ENCODE results near the gene CIRBP. TPM values are rescaled to one million over a fixed set of nuclear protein-coding genes. Genes with fewer than 3 reads are reported as not detected.

The CIRBP gene
- total RNA-seq (2022; extraction: Qiagen RNA extraction) = 94.0 to 177 TPM (median 104 TPM) in 5 replicates

DNA sequence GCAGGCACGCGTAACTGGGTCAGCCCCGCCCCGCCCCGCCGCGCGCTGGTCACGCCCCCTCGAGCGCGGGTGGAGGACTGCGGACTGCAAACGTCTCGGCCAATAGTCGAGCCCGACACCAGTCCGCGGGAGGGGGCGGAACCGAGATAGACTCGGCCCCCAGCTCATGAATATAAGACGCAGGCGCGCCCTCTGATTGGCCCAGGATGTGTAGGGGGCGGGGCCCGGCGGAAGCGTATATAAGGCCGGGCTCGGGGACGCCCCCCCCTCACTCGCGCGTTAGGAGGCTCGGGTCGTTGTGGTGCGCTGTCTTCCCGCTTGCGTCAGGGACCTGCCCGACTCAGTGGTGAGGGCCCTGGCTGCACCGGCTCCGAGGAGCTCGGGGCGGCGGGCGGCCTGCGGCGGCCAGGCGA, at the start of gene CIRBP:
CIRBP (plus strand) TSS at position 268 of the 413 bp plus-strand sequence. CDS start 1,602 bp downstream, outside the sequence.

GRCh38 chr19:1237754-1238368, 31.3 kb upstream of the CIRBP start, which contains the start of gene CBARP:
CBARP (minus strand) TSS chr19:1238005; CDS start chr19:1236100, 1,905 bp downstream.

GRCh38 chr19:1241417-1242095, 27.6 kb upstream of the CIRBP start, which contains the start of gene ATP5F1D:
ATP5F1D (plus strand) TSS chr19:1241751; CDS start chr19:1241851, 100 bp downstream.

DNA sequence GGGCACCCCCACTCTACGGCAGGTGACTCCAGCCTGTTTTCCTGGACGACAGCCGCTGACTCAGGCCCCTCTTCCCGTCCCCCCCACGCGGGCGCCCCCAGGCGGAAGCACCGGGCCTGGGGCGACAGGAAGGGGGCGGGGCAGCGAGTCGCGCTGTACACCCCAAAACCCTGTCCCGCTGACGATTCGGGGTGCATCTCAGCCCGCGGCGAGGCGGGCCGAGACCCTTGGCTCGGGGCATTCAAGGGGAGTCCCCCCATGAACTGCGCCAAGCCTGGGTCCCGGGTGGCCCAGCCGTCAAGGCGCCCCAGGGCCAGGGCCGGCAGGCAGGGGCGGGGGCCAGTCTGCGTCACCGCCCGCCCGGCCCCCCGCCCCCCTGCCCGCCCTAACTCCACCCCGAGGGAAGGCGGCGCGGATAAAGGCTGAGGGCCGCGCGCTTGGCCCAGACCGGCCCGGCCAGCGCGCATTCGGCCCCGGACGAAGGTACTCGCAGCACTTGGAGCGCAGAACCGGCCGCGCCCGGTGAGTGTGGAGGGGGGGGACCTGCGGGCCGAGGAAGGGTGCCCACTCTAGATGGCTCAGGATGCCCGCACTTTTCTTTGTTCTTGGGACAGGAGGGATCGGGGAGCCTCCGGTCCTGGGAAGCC, 20.9 kb upstream of the CIRBP start, which contains the start of gene MIDN:
MIDN (plus strand) TSS at position 445 of the 647 bp plus-strand sequence. CDS start 1,714 bp downstream, outside the sequence.

DNA sequence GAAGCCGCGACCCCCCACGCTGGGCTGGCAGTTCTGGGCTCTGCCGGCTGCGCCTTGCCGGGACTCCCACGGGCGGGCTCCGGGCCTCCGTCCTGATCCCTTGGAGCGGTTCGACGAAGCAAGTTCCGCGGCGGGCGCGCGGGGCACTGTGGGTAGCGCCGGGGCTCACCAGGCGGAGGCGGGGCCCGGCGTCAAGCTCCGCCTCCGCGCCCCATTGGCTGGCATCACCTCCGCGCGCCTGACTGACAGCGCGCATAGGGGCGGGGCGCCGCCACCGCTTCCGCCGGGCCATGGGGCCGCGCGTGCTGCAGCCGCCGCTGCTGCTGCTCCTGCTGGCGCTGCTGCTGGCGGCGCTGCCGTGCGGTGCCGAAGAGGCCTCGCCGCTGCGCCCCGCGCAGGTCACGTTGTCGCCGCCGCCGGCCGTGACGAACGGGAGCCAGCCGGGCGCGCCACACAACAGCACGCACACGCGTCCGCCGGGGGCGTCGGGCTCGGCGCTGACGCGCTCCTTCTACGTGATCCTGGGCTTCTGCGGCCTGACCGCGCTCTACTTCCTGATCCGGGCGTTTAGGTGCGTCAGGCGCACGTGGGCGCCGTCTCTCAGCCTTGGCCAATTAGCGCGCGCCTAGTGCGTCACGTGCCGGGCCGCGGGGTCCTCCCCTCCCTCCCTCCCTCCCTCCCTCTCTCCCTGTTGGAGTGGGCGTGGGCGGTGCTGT, 6.3 kb downstream of the CIRBP start, which contains the start of gene FAM174C:
FAM174C (plus strand) TSS at position 271 of the 716 bp plus-strand sequence; CDS start at position 291, 20 bp downstream.

GRCh38 chr19:1285737-1286360, 16.7 kb downstream of the CIRBP start, which contains the start of gene EFNA2:
EFNA2 (plus strand) TSS chr19:1285873; CDS start chr19:1286169, 296 bp downstream.

Other genes starting within 250 kb of the CIRBP start
- gene TMEM259, start 248.2 kb upstream of the CIRBP start, total RNA-seq (2022; extraction: Qiagen RNA extraction) = 71.4 to 134 TPM (median 123 TPM) in 5 replicates
- not detected in 5 replicates for gene RNU6-2, start 247.8 kb upstream of the CIRBP start, total RNA-seq (2022; extraction: Qiagen RNA extraction)
- gene CNN2, start 242.7 kb upstream of the CIRBP start, total RNA-seq (2022; extraction: Qiagen RNA extraction) = 66.3 to 85.2 TPM (median 76.4 TPM) in 5 replicates
- 8.7 to 16.2 TPM (median 12.6 TPM) in 5 replicates for gene ABCA7, start 229.2 kb upstream of the CIRBP start, total RNA-seq (2022; extraction: Qiagen RNA extraction)
- gene ARHGAP45, start 202.2 kb upstream of the CIRBP start, total RNA-seq (2022; extraction: Qiagen RNA extraction) = 1.9 to 4.3 TPM (median 4.1 TPM) in 5 replicates
- 206 to 247 TPM (median 231 TPM) in 5 replicates for gene POLR2E, start 174.0 kb upstream of the CIRBP start, total RNA-seq (2022; extraction: Qiagen RNA extraction)
- 425 to 512 TPM (median 484 TPM) in 5 replicates for gene GPX4, start 165.3 kb upstream of the CIRBP start, total RNA-seq (2022; extraction: Qiagen RNA extraction)
- 23.2 to 39.6 TPM (median 36.2 TPM) in 5 replicates for gene SBNO2, start 95.1 kb upstream of the CIRBP start, total RNA-seq (2022; extraction: Qiagen RNA extraction)
- gene STK11, start 63.6 kb upstream of the CIRBP start, total RNA-seq (2022; extraction: Qiagen RNA extraction) = 31.4 to 37.3 TPM (median 35.9 TPM) in 5 replicates
- 2.2 to 4.6 TPM (median 4.4 TPM) in 5 replicates for gene CBARP, start 31.3 kb upstream of the CIRBP start, total RNA-seq (2022; extraction: Qiagen RNA extraction)
- 76.6 to 174 TPM (median 172 TPM) in 5 replicates for gene ATP5F1D, start 27.6 kb upstream of the CIRBP start, total RNA-seq (2022; extraction: Qiagen RNA extraction)
- gene MIDN, start 20.7 kb upstream of the CIRBP start, total RNA-seq (2022; extraction: Qiagen RNA extraction) = 42.8 to 54.2 TPM (median 50.7 TPM) in 5 replicates
- 43.0 to 92.1 TPM (median 78.4 TPM) in 5 replicates for gene FAM174C, start 6.2 kb downstream of the CIRBP start, total RNA-seq (2022; extraction: Qiagen RNA extraction)
- 1.5 to 2.4 TPM (median 1.7 TPM) in 5 replicates for gene EFNA2, start 16.5 kb downstream of the CIRBP start, total RNA-seq (2022; extraction: Qiagen RNA extraction)
- 70.5 to 76.7 TPM (median 73.9 TPM) in 5 replicates for gene NDUFS7, start 114.6 kb downstream of the CIRBP start, total RNA-seq (2022; extraction: Qiagen RNA extraction)
- 27.5 to 43.7 TPM (median 40.5 TPM) in 5 replicates for gene GAMT, start 132.2 kb downstream of the CIRBP start, total RNA-seq (2022; extraction: Qiagen RNA extraction)
- 74.9 to 108 TPM (median 102 TPM) in 5 replicates for gene DAZAP1, start 138.3 kb downstream of the CIRBP start, total RNA-seq (2022; extraction: Qiagen RNA extraction)
- gene RPS15, start 169.1 kb downstream of the CIRBP start, total RNA-seq (2022; extraction: Qiagen RNA extraction) = 1,432 to 1,976 TPM (median 1,893 TPM) in 5 replicates
- 0.64 to 2.7 TPM (median 1.8 TPM) in 5 replicates for gene APC2, start 180.8 kb downstream of the CIRBP start, total RNA-seq (2022; extraction: Qiagen RNA extraction)
- 9.1 to 20.0 TPM (median 17.5 TPM) in 5 replicates for gene C19orf25, start 209.9 kb downstream of the CIRBP start, total RNA-seq (2022; extraction: Qiagen RNA extraction)
- gene PCSK4, start 221.0 kb downstream of the CIRBP start, total RNA-seq (2022; extraction: Qiagen RNA extraction) = 0.52 to 1.2 TPM (median 1.0 TPM) in 5 replicates
- gene REEP6, start 221.8 kb downstream of the CIRBP start, total RNA-seq (2022; extraction: Qiagen RNA extraction) = 4.4 to 5.8 TPM (median 4.9 TPM) in 5 replicates
- 2.3 to 3.5 TPM (median 3.4 TPM) in 5 replicates for gene ADAMTSL5, start 243.7 kb downstream of the CIRBP start, total RNA-seq (2022; extraction: Qiagen RNA extraction)